HK-2 (cell line): ENCODE measurements around the gene ATP5F1E.

Source experiments
- DNase-seq: peaks from one replicate; pipeline ENCODE4 v3.0.0-alpha.2; 2018; ENCODE audit not compliant: unreplicated experiment

ATP5F1E gene

GRCh38 chr20:59006167-59006863 lies 25.8 kb downstream of the ATP5F1E start:
- peak; percentile 56 for DNase-seq

GRCh38 chr20:59005523-59006166 lies 26.5 kb downstream of the ATP5F1E start:
- DNase-seq: no peak

- no peak for DNase-seq
Measured at GRCh38 chr20:59004763-59005522, 27.2 kb downstream of the ATP5F1E start.

GRCh38 chr20:59004493-59004762 lies 27.7 kb downstream of the ATP5F1E start:
- no peak for DNase-seq

- DNase-seq: no peak
Measured at GRCh38 chr20:59003836-59004492, 28.2 kb downstream of the ATP5F1E start.

- no peak for DNase-seq
Measured at GRCh38 chr20:59002874-59003399, 29.2 kb downstream of the ATP5F1E start.

GRCh38 chr20:59002388-59002787 lies 29.7 kb downstream of the ATP5F1E start:
- DNase-seq: no peak

GRCh38 chr20:59001449-59002171 lies 30.5 kb downstream of the ATP5F1E start:
- DNase-seq: no peak

- no peak for DNase-seq
Measured at GRCh38 chr20:59001068-59001448, 31.1 kb downstream of the ATP5F1E start.

GRCh38 chr20:59000326-59000725 lies 31.8 kb downstream of the ATP5F1E start:
- DNase-seq: no peak

- DNase-seq: no peak
Measured at GRCh38 chr20:58998656-58999055, 33.5 kb downstream of the ATP5F1E start.

- DNase-seq: no peak
Measured at GRCh38 chr20:58997141-58997770, 34.9 kb downstream of the ATP5F1E start.

- DNase-seq: no peak
Measured at GRCh38 chr20:58996226-58996611, 35.9 kb downstream of the ATP5F1E start.

- no peak for DNase-seq
Measured at GRCh38 chr20:58995461-58996225, 36.5 kb downstream of the ATP5F1E start.

- no peak for DNase-seq
Measured at GRCh38 chr20:58994390-58995159, 37.6 kb downstream of the ATP5F1E start.

- DNase-seq: no peak
Measured at GRCh38 chr20:58993332-58994248, 38.5 kb downstream of the ATP5F1E start.

- no peak for DNase-seq
Measured at GRCh38 chr20:58992911-58993310, 39.2 kb downstream of the ATP5F1E start.

GRCh38 chr20:58991715-58992114 lies 40.4 kb downstream of the ATP5F1E start:
- no peak for DNase-seq
